Fibroblast of the aortic adventitia (primary cell): ENCODE results near the gene KDM6A. TPM values are rescaled to one million over a fixed set of nuclear protein-coding genes. Genes with fewer than 3 reads are reported as not detected.

Experiments used
- DNase-seq: peaks from one replicate; pipeline ENCODE4 v3.0.0-alpha.2; 2010; ENCODE audit warnings: low read depth
- H3K4me3 ChIP-seq: 2 replicates; pipeline ENCODE4 v1.5.1; 2011; ENCODE audit warnings: low read depth, mild to moderate bottlenecking, control low read depth, low read length, moderate library complexity
- CTCF ChIP-seq: IDR thresholded peaks from 2 replicates; pipeline ENCODE4 v1.5.1; 2011; ENCODE audit warnings: mild to moderate bottlenecking, low read length, control low read depth, inconsistent platforms; ENCODE audit not compliant: insufficient read depth
- total RNA-seq: library from RNA; depleted of rRNA; stranded (reverse); fragments of >200 nt; gene quantifications from 2 replicates; pipeline ENCODE4 v1.2.3, GENCODE V29; 2012; ENCODE audit warnings: low replicate concordance

Gene KDM6A
- total RNA-seq, 1 donor = 20.6 TPM

- no peak overlapping the region for H3K4me3 ChIP-seq
- no peak for TF ChIP-seq CTCF
- no peak for DNase-seq
Observed at GRCh38 chrX:44958480-44958879, 85.5 kb downstream of the KDM6A start.

GRCh38 chrX:44961817-44962607 lies 89.0 kb downstream of the KDM6A start:
- no peak overlapping the region for H3K4me3 ChIP-seq
- DNase-seq = no peak
- TF ChIP-seq CTCF = no peak

DNA sequence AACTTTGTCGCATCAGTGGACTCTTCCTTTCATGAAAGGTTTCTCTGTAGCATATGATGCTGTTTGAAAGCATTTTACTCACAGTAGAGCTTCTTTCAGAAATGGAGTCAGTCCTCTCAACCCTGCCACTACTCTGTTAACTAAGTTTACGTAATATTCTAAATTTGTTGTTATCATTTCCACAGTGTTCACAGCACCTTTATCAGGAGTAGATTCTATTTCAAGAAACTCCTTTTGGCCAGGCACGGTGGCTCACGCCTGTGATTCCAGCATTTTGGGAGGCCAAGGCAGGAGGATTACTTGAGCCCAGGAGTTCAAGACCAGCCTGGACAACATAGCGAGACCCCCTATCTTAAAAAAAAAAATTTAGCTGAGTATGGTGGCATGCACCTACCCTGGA lies 90.0 kb downstream of the KDM6A start:
- H3K4me3 ChIP-seq = no peak overlapping the region
- TF ChIP-seq CTCF = no peak
- no peak for DNase-seq

GRCh38 chrX:44967221-44967620 lies 94.2 kb downstream of the KDM6A start:
- DNase-seq = no peak
- no peak for TF ChIP-seq CTCF
- H3K4me3 ChIP-seq = no peak overlapping the region

DNA sequence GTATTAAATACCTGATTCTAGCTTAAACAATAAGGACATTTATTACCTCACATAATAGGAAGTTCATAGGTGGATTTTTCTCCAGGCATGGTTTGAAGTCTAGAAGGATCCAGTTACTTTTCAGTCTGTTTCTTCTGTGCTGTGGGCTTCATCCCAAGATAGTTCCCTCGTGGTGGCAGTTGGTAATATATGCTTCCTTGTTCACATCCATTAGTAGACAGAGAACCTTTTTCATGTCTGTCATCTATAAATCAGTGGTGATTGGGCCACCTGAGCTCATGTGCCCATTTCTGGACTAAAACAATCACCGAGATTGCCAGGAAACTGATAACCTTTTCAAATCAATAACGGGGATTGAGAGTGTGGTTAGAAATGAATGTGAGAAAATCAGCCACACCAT lies 97.7 kb downstream of the KDM6A start:
- no peak overlapping the region for H3K4me3 ChIP-seq
- no peak for TF ChIP-seq CTCF
- no peak for DNase-seq

DNA sequence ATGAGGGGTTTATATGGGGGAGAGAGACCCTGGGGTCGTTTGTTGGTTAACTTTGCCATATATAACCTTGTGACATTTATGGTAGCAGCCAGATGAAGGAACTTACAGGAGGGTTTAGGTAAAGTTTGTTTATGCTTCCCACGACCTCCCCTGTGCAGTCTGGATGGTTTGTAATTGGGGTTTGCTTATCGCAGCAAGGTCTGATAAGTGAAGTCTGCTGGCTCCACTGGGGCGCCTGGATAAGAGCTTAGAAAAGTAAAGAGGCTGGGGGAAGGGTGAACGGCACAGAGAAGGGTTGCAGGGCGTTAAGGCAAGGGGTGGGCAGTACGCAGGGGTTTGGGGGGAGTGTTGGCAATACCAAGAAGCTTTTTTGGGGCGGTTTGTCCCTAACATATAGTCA lies 98.7 kb downstream of the KDM6A start:
- DNase-seq = no peak
- no peak overlapping the region for H3K4me3 ChIP-seq
- no peak for TF ChIP-seq CTCF

DNA sequence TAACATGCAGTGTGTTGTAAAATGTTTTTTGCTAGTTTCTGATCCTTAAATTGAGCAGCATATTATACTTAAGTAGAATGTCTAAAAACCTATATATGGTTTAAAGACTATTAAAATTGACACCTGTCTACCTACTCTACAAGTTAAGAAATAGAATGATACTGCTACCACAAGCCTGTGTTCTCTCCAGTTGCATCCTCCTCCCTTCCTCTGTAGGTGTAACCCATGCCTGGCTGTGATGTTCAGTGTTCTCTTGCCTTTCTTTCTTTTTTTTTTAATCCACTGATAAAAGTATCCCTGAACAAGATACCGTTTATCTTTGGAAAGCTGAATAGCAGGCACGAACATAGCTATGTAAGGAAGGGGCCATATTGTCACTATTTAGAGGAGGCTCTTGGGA lies 99.1 kb downstream of the KDM6A start:
- no peak for DNase-seq
- TF ChIP-seq CTCF = no peak
- H3K4me3 ChIP-seq = no peak overlapping the region
